ENCODE measurements around the gene BSCL2. TPM values are rescaled to one million over a fixed set of nuclear protein-coding genes. Genes with fewer than 3 reads are reported as not detected.

Gene BSCL2
- total and polyA plus RNA-seq, 2 donors (not counting 1 experiment from before 2014, with no cell fraction given): 38.5 to 56.3 TPM

DNA sequence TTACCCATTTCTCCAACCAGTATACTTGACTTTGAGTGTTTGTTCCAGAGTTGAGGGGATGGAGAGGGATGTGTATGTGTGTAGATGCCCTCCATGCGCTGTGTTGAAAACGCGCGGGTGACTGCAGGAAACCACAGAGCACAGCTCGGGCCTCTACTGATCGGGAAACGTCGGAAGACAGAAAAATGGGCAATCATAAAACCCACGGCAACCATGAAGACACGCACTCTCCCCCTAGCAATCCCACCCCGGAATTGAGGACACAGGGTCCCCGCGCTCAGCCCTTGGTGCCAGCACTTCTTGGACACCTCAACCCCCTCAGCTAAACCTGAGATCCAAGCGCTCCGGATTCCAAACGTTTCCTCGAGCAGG lies 36.0 kb downstream of the BSCL2 start:
- Histone ChIP-seq H3K79me2 (ENCODE audit: control insufficient read depth, insufficient read depth, low read length) (peaks cover 69% of the 10 kb centered on the region), H2AFZ (ENCODE audit: insufficient read depth, low read depth, low read length, poor library complexity, severe bottlenecking) (peak overlapping the region; percentile 92), H3K9ac (ENCODE audit: low read length) (peak overlapping the region; percentile 97), H3K4me3 (ENCODE audit: control extremely low read depth in 1 of 5, extremely low read depth in 1 of 5, insufficient read depth in 1 of 5, low read depth in 2 of 5, low read length in 4 of 5) (peak overlapping the region; percentile 85 to 97 (median 87)), H4K20me1 (ENCODE audit: control insufficient read depth, insufficient read depth, low read length, poor library complexity, severe bottlenecking) (peaks cover 9% of the 10 kb centered on the region), H3K4me1 (ENCODE audit: control insufficient read depth in 2 of 2, insufficient read depth in 2 of 2, low read length in 2 of 2) (peaks cover 27 to 42% of the 10 kb centered on the region in 2 donors), H3K27me3 (replicated peaks in 1 of 4; ENCODE audit: control extremely low read depth in 1 of 4, control insufficient read depth in 3 of 4, insufficient read depth in 4 of 4, low read length in 3 of 4) (no peaks in the 10 kb centered on the region), H3K4me2 (replicated peaks; ENCODE audit: low read depth, low read length, poor library complexity, severe bottlenecking) (peak overlapping the region; percentile 94), H3K27ac (ENCODE audit: low read length in 2 of 2) (peak overlapping the region; percentile 56 to 71), H3K9me3 (ENCODE audit: control extremely low read depth in 1 of 3, control insufficient read depth in 2 of 3, insufficient read depth in 1 of 3, low read length in 2 of 3) (no peaks in the 10 kb centered on the region), H3K36me3 (replicated peaks in 1 of 2; ENCODE audit: control extremely low read depth in 1 of 2, control insufficient read depth in 1 of 2, extremely low read depth in 1 of 2, insufficient read depth in 2 of 2, low read length in 1 of 2) (peaks cover 3 to 22% of the 10 kb centered on the region in 2 experiments)
- ChIA-PET POLR2A (interaction anchor here (0.7 to 2.8 kb wide), 18 partner anchors 9 to 184 kb away, joined by 3 to 21 read pairs (median 5); partner anchors contain the start of genes B3GAT3, EEF1G, GANAB and HNRNPUL2), CTCF (interaction anchor here (0.8 to 2.5 kb wide), 11 partner anchors 10 to 187 kb away, joined by 3 to 13 read pairs (median 4); partner anchors contain the start of genes B3GAT3, EEF1G, INTS5 and TUT1)
- ATAC-seq (ENCODE audit: low read depth): peak; percentile 14
- H3K27ac Mint-ChIP-seq: peak overlapping the region; percentile 97
- H3K4me1 Mint-ChIP-seq: peaks cover 53% of the 10 kb centered on the region
- intact Hi-C loops (cut with micrococcal nuclease): loop anchor here (1.0 to 2.0 kb wide), 5 partner anchors 8 to 210 kb away; partner anchors contain the start of genes GANAB, HNRNPUL2, INTS5 and SLC3A2
- under 1% methylated on average over 17 of the region's 17 CpGs for WGBS (ENCODE audit: insufficient coverage)
- no peaks in the 10 kb centered on the region for H3K27me3 Mint-ChIP-seq
- H3K4me3 Mint-ChIP-seq: peak overlapping the region; percentile 100
- no peak for DNase-seq
- H3K9me3 Mint-ChIP-seq (ENCODE audit: insufficient read depth): no peaks in the 10 kb centered on the region
- TF ChIP-seq, protein P1, sequence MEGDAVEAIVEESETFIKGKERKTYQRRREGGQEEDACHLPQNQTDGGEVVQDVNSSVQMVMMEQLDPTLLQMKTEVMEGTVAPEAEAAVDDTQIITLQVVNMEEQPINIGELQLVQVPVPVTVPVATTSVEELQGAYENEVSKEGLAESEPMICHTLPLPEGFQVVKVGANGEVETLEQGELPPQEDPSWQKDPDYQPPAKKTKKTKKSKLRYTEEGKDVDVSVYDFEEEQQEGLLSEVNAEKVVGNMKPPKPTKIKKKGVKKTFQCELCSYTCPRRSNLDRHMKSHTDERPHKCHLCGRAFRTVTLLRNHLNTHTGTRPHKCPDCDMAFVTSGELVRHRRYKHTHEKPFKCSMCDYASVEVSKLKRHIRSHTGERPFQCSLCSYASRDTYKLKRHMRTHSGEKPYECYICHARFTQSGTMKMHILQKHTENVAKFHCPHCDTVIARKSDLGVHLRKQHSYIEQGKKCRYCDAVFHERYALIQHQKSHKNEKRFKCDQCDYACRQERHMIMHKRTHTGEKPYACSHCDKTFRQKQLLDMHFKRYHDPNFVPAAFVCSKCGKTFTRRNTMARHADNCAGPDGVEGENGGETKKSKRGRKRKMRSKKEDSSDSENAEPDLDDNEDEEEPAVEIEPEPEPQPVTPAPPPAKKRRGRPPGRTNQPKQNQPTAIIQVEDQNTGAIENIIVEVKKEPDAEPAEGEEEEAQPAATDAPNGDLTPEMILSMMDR (IDR thresholded peaks at IDR 0.05): no peak
- no peak for TF ChIP-seq EZH2 (IDR thresholded peaks at IDR 0.05; ENCODE audit: borderline replicate concordance, insufficient read depth, low read depth, low read length, poor library complexity, severe bottlenecking)
